Measurements from ENCODE around the gene CARS1. TPM values are rescaled to one million over a fixed set of nuclear protein-coding genes. Genes with fewer than 3 reads are reported as not detected.

Gene CARS1
- total RNA-seq, 2 donors from 2014 or later, result 15.8 to 20.8 TPM

DNA sequence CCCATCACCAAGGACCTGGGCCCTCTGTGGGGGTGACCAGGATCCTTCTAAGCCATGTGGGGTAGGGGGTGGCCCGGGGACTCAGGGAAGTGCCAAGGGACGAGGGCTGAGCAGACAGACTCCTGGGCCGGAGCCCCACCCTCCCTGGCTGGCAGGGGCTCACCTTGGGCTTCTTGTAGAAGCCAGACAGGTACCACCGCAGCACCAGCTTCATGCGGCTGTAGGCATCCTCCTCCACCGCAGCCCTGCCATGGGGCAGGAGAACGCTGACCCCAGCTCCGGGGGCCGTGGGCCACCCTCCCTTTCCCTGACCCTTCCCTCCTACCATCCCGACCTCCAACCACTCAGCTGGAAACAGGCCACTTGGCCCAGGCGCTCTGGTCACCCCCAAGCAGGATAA lies 45.9 kb upstream of the CARS1 start:
- H3K4me3 ChIP-seq, result no peak overlapping the region
- no peak overlapping the region for H3K27ac ChIP-seq
- H3K27me3 ChIP-seq, result no peaks in the 10 kb centered on the region
- intact Hi-C loops (cut with DNase I), result no loop called here
- DNase-seq, result no peak
- no peak for ATAC-seq
- no peaks in the 10 kb centered on the region for H3K4me1 ChIP-seq
- TF ChIP-seq POLR2A (IDR thresholded peaks at IDR 0.05), result no peak
- TF ChIP-seq, protein P1, sequence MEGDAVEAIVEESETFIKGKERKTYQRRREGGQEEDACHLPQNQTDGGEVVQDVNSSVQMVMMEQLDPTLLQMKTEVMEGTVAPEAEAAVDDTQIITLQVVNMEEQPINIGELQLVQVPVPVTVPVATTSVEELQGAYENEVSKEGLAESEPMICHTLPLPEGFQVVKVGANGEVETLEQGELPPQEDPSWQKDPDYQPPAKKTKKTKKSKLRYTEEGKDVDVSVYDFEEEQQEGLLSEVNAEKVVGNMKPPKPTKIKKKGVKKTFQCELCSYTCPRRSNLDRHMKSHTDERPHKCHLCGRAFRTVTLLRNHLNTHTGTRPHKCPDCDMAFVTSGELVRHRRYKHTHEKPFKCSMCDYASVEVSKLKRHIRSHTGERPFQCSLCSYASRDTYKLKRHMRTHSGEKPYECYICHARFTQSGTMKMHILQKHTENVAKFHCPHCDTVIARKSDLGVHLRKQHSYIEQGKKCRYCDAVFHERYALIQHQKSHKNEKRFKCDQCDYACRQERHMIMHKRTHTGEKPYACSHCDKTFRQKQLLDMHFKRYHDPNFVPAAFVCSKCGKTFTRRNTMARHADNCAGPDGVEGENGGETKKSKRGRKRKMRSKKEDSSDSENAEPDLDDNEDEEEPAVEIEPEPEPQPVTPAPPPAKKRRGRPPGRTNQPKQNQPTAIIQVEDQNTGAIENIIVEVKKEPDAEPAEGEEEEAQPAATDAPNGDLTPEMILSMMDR (IDR thresholded peaks at IDR 0.05), result no peak
- H3K9me3 ChIP-seq, result no peaks in the 10 kb centered on the region
- no peaks in the 10 kb centered on the region for H3K36me3 ChIP-seq (replicated peaks in 1 of 2; ENCODE audit: insufficient read depth in 1 of 2, low read depth in 2 of 2)
- 85 to 95% methylated on average over 6 to 8 of the region's 11 CpGs for WGBS, 2 donors

DNA sequence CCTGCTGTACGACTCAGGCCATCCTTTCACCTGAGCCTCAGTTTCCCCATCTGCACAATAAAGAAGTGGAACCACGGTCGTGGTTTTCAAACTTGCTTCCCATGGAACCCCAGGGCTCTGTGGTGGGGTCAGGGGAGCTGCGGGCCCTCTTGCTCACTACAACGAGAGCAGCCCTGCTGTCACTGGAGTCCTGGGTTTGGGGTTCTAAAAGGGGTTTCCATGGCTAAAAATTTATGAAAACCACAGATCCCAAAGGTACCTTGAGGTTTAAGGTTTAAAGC lies 45.4 kb upstream of the CARS1 start:
- Histone ChIP-seq H3K4me1 (no peaks in the 10 kb centered on the region), H3K27ac (no peak overlapping the region), H3K4me3 (no peak overlapping the region), H3K36me3 (replicated peaks in 1 of 2; ENCODE audit: insufficient read depth in 1 of 2, low read depth in 2 of 2) (no peaks in the 10 kb centered on the region), H3K9me3 (no peaks in the 10 kb centered on the region), H3K27me3 (no peaks in the 10 kb centered on the region)
- intact Hi-C loops (cut with DNase I), result no loop called here
- ATAC-seq (no peak), DNase-seq (no peak)
- TF ChIP-seq, protein P1 (IDR thresholded peaks at IDR 0.05), result no peak
- no peak for TF ChIP-seq POLR2A (IDR thresholded peaks at IDR 0.05)
- WGBS, 2 donors, result 88 to 100% methylated on average over 5 of the region's 5 CpGs

DNA sequence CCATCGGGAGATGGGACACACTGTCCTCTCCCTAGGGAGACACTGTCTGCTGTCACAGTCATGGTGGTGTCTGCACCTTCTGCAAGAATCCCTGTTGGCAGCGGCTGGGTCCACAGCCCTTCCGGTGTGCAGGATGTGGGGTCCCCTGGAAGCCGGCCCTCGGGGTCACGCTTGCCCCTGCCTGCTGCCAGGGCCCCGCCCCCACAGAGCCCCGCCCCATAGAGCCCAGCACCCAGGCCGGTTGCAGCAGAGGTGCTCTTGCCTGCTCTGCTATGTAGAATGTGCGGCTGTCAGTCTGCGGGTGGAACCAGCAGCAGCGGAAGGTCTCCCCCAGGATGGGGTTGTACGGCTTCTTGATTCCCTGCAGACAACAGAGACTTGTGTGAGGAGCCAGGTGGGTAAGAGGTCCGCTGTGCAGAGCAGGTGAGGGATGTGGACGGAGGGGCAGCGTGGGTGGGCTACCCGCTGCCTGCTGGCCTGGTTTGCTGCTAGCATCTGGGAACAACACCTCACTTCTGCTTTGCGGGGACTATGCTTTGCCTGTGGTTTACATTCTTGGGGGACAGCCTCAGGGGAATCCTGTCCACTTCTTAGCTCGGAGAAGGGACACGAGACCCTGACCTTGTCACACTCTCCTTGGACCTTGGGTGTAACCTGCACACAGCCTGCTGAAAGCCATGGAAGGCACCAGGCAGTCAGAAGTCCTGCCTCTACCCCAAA lies 44.9 kb upstream of the CARS1 start:
- no peak overlapping the region for H3K27ac ChIP-seq
- no peak overlapping the region for H3K4me3 ChIP-seq
- no peak for ATAC-seq
- TF ChIP-seq, protein P1 (IDR thresholded peaks at IDR 0.05), result no peak
- WGBS, 2 donors, result 91 to 93% methylated on average over 7 to 17 of the region's 20 CpGs
- H3K4me1 ChIP-seq, result no peaks in the 10 kb centered on the region
- H3K9me3 ChIP-seq, result no peaks in the 10 kb centered on the region
- intact Hi-C loops (cut with DNase I), result no loop called here
- no peaks in the 10 kb centered on the region for H3K27me3 ChIP-seq
- DNase-seq, result no peak
- H3K36me3 ChIP-seq (replicated peaks in 1 of 2; ENCODE audit: insufficient read depth in 1 of 2, low read depth in 2 of 2), result no peaks in the 10 kb centered on the region

DNA sequence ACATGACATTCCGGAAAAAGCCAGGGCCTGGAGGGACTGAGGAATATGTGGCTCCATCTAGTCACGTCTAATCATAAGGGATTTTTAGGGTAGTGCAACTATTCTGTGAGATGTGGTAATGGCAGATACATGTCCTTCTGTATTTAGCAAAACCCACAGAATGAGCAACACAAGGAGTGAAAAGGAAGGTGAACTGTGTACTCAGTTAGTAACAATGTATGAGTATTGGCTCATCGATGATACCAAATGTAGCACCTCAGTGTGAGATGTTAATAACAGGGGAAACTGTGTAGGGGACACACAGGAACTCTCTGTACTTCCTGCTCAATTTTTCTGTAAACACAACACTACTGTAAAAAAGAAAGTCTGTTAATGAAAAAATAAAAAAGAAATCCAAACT lies 42.0 kb upstream of the CARS1 start:
- 84 to 91% methylated on average over 3 of the region's 3 CpGs for WGBS, 2 donors
- no peaks in the 10 kb centered on the region for H3K36me3 ChIP-seq (replicated peaks in 1 of 2; ENCODE audit: insufficient read depth in 1 of 2, low read depth in 2 of 2)
- no peak overlapping the region for H3K27ac ChIP-seq
- no peaks in the 10 kb centered on the region for H3K9me3 ChIP-seq
- H3K27me3 ChIP-seq, result no peaks in the 10 kb centered on the region
- ATAC-seq (no peak), DNase-seq (no peak)
- TF ChIP-seq, protein P1 (IDR thresholded peaks at IDR 0.05), result no peak
- TF ChIP-seq POLR2A (IDR thresholded peaks at IDR 0.05), result no peak
- intact Hi-C loops (cut with DNase I), result no loop called here
- peaks cover 8% of the 10 kb centered on the region for H3K4me1 ChIP-seq
- no peak overlapping the region for H3K4me3 ChIP-seq

DNA sequence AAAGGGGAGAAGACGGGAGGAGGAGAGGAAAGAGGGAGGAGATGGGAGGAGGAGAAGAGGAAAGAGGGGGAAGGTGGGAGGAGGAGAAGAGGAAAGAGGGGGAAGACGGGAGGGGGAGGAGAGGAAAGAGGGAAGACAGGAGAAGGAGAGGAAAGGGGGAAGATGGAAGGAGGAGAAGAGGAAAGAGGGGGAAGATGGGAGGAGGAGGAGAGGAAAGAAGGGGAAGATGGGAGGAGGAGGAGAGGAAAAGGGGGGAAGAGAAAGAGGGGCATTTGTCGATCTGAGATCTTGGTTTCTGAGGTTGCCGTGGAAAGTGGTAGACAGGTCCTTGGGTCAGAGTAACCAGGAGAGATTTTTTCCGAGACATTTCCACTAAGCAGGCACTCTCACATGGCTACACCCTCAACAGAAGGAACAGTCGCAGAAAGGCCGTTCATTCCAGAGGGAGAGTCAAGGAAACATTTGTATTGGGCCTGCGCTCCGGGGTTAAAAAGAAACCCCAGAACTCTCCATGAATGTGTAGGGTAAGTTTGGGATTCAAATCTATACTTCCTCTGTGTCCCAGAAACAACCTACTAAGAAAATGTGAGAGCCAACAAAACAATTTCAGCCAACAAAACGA lies 39.8 kb upstream of the CARS1 start:
- TF ChIP-seq, protein P1 (IDR thresholded peaks at IDR 0.05), result no peak
- no peak for TF ChIP-seq POLR2A (IDR thresholded peaks at IDR 0.05)
- H3K4me1 ChIP-seq, result peaks cover 8% of the 10 kb centered on the region
- ATAC-seq (no peak), DNase-seq (no peak)
- no peaks in the 10 kb centered on the region for H3K27me3 ChIP-seq
- no peaks in the 10 kb centered on the region for H3K9me3 ChIP-seq
- intact Hi-C loops (cut with DNase I), result no loop called here
- no peaks in the 10 kb centered on the region for H3K36me3 ChIP-seq (replicated peaks in 1 of 2; ENCODE audit: insufficient read depth in 1 of 2, low read depth in 2 of 2)
- 83 to 92% methylated on average over 10 of the region's 10 CpGs for WGBS, 2 donors
- H3K4me3 ChIP-seq, result no peak overlapping the region
- no peak overlapping the region for H3K27ac ChIP-seq

Measured in body of pancreas (tissue), 4 donors.